Measurements from ENCODE around the gene PDE2A.

DNA sequence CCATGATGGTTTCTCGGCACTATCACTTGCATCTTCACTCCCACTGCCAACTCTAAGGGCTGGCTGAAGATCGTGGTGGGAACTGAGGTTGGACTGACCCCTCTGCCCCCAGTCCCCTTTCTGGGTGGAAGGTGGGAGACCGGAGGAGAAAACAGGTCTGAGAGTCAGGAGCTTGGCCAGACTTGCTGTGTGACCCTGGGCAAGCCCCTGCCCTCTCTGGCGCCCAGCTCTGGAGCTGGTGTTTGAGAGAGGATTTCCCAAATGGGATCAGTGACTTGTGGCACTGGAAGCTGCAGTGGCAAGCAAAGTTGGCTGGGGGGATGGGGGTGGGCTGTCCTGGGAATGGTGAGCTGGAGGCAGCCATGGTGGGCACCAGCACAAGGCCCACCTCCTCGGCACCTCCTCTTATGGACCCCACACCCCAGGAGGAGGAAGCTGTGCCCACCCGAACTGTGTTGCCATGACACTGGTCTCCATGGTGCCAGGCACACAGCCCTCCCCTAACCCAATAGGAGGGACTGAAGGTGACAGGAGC lies 6.5 kb upstream of the PDE2A start:
- TF ChIP-seq, protein P1, sequence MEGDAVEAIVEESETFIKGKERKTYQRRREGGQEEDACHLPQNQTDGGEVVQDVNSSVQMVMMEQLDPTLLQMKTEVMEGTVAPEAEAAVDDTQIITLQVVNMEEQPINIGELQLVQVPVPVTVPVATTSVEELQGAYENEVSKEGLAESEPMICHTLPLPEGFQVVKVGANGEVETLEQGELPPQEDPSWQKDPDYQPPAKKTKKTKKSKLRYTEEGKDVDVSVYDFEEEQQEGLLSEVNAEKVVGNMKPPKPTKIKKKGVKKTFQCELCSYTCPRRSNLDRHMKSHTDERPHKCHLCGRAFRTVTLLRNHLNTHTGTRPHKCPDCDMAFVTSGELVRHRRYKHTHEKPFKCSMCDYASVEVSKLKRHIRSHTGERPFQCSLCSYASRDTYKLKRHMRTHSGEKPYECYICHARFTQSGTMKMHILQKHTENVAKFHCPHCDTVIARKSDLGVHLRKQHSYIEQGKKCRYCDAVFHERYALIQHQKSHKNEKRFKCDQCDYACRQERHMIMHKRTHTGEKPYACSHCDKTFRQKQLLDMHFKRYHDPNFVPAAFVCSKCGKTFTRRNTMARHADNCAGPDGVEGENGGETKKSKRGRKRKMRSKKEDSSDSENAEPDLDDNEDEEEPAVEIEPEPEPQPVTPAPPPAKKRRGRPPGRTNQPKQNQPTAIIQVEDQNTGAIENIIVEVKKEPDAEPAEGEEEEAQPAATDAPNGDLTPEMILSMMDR (IDR thresholded peaks at IDR 0.05), result no peak
- no peak for TF ChIP-seq POLR2AphosphoS5 (IDR thresholded peaks at IDR 0.05)

Measured in breast epithelium (tissue), 3 donors.